Psoas muscle (tissue), 8 donors: Measurements from ENCODE around the gene CSF3. TPM values are rescaled to one million over a fixed set of nuclear protein-coding genes. Genes with fewer than 3 reads are reported as not detected.

Experiments
- ATAC-seq, 4 donors: fragments of 200-7000 bp; cut with Tn5 transposase; one replicate each; pipeline ENCODE4 v1.9.1; 2020; ENCODE audit warnings: moderate library complexity in 3 of 4, mild to moderate bottlenecking in 2 of 4
- DNase-seq, 2 donors: peaks; one replicate each; pipeline ENCODE4 v3.0.0-alpha.2; 2020
- H3K27ac ChIP-seq: fragments of 200-600 bp; one replicate; pipeline ENCODE4 v1.8.0; 2022
- H3K27me3 ChIP-seq, 3 donors: fragments of 200-600 bp in 1 of 3; one replicate each; pipeline versions ENCODE4 v1.6.1 to v1.8.0; 2013 to 2022; ENCODE audit warnings: low read length in 2 of 3, mild to moderate bottlenecking in 2 of 3, moderate library complexity in 1 of 3; ENCODE audit not compliant: insufficient read depth in 3 of 3
- H3K36me3 ChIP-seq, 2 donors: fragments of 200-600 bp in 1 of 2; one replicate each; pipeline versions ENCODE4 v1.6.1 to v1.8.0; 2013 to 2022; ENCODE audit warnings: low read depth in 1 of 2, mild to moderate bottlenecking in 1 of 2, moderate library complexity in 1 of 2; ENCODE audit not compliant: insufficient read depth in 1 of 2
- H3K4me1 ChIP-seq: fragments of 200-600 bp; one replicate; pipeline ENCODE4 v1.8.0; 2022
- H3K4me3 ChIP-seq: fragments of 200-600 bp; one replicate; pipeline ENCODE4 v1.8.0; 2022; ENCODE audit warnings: mild to moderate bottlenecking
- H3K9me3 ChIP-seq: fragments of 200-600 bp; one replicate; pipeline ENCODE4 v1.8.0; 2022
- WGBS, 3 donors: extraction: QIAGEN DNeasy Blood & Tissue Kit; methylation state at CpG; one replicate each; pipeline versions ENCODE4 v1.1.6 to v1.1.7; 2013; 5-methylcytosine and 5-hydroxymethylcytosine counted together
- intact Hi-C, 2 donors: fragments of 100-400 bp; cut with DNase I; formaldehyde crosslinking; loops; one replicate each; pipeline versions ENCODE4 v1.11.0 to v1.14.2; 2022
- polyA plus RNA-seq, 3 donors: library from polyadenylated mRNA; stranded (reverse); fragments of 200-250 nt; gene quantifications; one replicate each; pipeline ENCODE4 v1.2.3, GENCODE V29; 2013
- total RNA-seq, 4 donors: library from RNA; stranded (reverse); fragmentation: NEBNext Ultra II Directional in 2 of 4; extraction: Animal tissue kit (Norgen Biotek cat#: 25700) in 2 of 4; gene quantifications; one replicate each; pipeline versions ENCODE4 v1.2.1 to v1.2.4, GENCODE V29; 2021 to 2023
- TF ChIP-seq, protein P1 (sequence below): fragments of 200-600 bp; IDR thresholded peaks from one replicate; pipeline ENCODE4 v1.8.0; 2022; ENCODE audit warnings: antibody characterized with exemption
- donor health status: healthy with polysubstance abuse.
- donor health status: DM: no; HTN: no; CAD: no; lungs with moderate emphysema.
- donor health status: Bipolar disorder and iron deficiency.
- donor health status: healthy.
- donor health status: DM: yes; HTN: yes; CAD: no.
- donor health status: DM: no; HTN: no; CAD: no.
- donor health status: DM: no; HTN: no; CAD: no.
- donor health status: DM: yes; HTN: yes; CAD: no.

CSF3 gene
- total and polyA plus RNA-seq, 7 donors, result 0.30 to 46.2 (median 3.9) TPM

DNA sequence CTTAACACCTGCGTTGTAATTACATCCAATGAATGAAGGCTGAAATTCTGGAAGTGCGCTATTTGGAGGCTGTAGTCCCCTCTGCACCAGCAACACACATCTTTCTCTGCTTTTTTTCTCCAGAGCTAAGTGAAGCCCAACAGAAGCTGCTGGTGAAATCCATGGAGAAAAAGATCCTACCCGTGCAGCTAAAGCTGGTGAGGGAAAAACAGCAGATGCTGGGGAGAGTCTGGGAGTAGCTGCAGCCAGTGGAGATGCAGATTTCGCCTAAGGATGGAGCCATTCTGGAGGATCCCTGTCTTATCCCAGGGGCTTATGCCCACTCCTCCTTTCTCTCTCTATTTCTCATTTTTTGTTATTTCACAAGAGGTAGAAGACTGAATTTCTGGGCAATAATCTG lies 39.4 kb upstream of the CSF3 start:
- DNase-seq (no peak), ATAC-seq (no peak)
- TF ChIP-seq, protein P1, sequence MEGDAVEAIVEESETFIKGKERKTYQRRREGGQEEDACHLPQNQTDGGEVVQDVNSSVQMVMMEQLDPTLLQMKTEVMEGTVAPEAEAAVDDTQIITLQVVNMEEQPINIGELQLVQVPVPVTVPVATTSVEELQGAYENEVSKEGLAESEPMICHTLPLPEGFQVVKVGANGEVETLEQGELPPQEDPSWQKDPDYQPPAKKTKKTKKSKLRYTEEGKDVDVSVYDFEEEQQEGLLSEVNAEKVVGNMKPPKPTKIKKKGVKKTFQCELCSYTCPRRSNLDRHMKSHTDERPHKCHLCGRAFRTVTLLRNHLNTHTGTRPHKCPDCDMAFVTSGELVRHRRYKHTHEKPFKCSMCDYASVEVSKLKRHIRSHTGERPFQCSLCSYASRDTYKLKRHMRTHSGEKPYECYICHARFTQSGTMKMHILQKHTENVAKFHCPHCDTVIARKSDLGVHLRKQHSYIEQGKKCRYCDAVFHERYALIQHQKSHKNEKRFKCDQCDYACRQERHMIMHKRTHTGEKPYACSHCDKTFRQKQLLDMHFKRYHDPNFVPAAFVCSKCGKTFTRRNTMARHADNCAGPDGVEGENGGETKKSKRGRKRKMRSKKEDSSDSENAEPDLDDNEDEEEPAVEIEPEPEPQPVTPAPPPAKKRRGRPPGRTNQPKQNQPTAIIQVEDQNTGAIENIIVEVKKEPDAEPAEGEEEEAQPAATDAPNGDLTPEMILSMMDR, result no peak
- H3K27me3 ChIP-seq, result peaks cover 0 to 11% (median 2%) of the 10 kb centered on the region in 3 donors
- no peaks in the 10 kb centered on the region for H3K4me1 ChIP-seq
- H3K36me3 ChIP-seq, result no peaks in the 10 kb centered on the region
- no peaks in the 10 kb centered on the region for H3K9me3 ChIP-seq
- WGBS, 3 donors, result 54 to 57% (median 55%) methylated on average over 4 of the region's 4 CpGs
- no peak overlapping the region for H3K27ac ChIP-seq
- H3K4me3 ChIP-seq, result no peak overlapping the region
- intact Hi-C loops, result no loop called here

DNA sequence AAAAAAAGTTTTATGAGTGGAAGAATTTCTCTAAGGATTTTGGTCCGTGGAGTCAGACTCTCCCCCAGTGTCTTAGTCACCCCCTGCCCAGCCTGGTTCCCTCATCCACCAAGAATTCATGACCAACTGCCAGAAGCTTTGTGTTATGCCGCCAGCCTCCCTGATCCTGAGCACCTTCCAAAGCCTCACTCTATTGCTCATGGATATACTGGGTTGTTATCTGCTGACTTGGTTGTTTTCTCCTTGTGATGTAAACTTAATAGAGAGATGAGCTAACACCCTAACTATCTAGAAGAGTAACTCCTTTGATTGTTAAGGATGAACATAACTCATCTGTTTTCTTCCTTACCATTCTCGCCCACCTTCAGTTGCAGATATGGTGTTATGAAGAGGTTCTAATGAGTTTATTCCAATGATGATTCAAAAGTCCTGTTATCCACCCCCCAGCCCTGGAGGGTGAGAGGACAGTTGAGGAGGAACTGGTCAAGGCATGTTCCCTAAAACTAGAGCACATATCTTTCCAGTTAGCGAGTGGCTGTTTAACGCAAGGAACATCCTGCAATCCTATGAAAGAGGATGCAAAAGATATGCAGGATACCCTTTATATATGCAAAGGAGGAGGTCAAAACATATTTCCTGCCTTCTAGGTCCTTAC lies 36.1 kb upstream of the CSF3 start:
- Histone ChIP-seq H3K9me3 (no peaks in the 10 kb centered on the region), H3K4me1 (peaks cover 17% of the 10 kb centered on the region), H3K36me3 (peaks cover 0 to 11% of the 10 kb centered on the region in 2 donors), H3K4me3 (no peak overlapping the region), H3K27me3 (peaks cover 0 to 3% (median 2%) of the 10 kb centered on the region in 3 donors), H3K27ac (no peak overlapping the region)
- WGBS, 3 donors, result 68 to 82% (median 74%) methylated on average over 5 of the region's 5 CpGs
- intact Hi-C loops, result loop anchor here (1.0 to 2.0 kb wide), 2 partner anchors 16 to 20 kb away; partner anchors contain the start of gene GSDMA (in 1 of the 2)
- TF ChIP-seq, protein P1, result no peak
- DNase-seq, result no peak
- no peak for ATAC-seq

- Histone ChIP-seq H3K4me3 (peak overlapping the region; percentile 77), H3K27me3 (peaks cover 0 to 3% (median 2%) of the 10 kb centered on the region in 3 donors), H3K27ac (peak overlapping the region; percentile 90), H3K36me3 (peaks cover 0 to 19% of the 10 kb centered on the region in 2 donors), H3K4me1 (peaks cover 17% of the 10 kb centered on the region), H3K9me3 (no peaks in the 10 kb centered on the region)
- TF ChIP-seq, protein P1, result no peak
- WGBS, 3 donors, result 1% methylated on average over 10 of the region's 10 CpGs
- intact Hi-C loops, result loop anchor here (1.0 to 2.0 kb wide), 2 partner anchors 17 to 21 kb away; partner anchors contain the start of gene GSDMA (in 1 of the 2)
- ATAC-seq (peak; percentile 6 to 26 (median 10)), DNase-seq (no peak)
Measured at GRCh38 chr17:39979893-39980350, 35.3 kb upstream of the CSF3 start.

DNA sequence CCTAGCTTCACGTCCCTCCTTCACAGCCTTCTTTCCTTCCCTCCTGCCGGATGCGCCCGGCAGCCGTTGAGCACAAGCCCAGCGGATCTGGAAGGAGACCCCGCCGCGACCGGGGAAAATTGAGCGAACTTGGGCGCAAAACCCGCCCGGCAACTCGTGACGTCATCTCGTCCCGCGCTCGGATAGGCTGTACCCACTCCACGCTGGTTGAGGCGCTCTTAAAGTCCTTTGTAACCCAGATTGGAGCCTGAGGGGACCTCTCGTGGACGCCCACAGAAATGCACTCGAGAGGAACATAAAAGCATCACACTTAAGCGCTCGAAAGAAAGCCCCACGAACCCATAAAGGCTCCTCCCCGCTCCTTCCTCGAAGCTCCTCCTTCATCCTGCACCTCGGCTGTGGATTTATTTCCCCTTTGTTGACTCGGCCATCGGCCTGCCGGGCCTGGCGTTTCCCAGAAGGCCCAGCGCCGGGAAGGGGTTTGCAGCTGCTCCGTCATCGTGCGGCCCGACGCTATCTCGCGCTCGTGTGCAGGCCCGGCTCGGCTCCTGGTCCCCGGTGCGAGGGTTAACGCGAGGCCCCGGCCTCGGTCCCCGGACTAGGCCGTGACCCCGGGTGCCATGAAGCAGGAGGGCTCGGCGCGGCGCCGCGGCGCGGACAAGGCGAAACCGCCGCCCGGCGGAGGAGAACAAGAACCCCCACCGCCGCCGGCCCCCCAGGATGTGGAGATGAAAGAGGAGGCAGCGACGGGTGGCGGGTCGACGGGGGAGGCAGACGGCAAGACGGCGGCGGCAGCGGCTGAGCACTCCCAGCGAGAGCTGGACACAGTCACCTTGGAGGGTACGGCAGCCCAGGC lies 34.7 kb upstream of the CSF3 start, which contains the start of gene PSMD3:
Gene PSMD3, plus strand, starts transcription at position 457 of the 856 bp plus-strand sequence. Its CDS starts 164 bp downstream, at position 621.
- intact Hi-C loops, result no loop called here
- peak within 1 kb of the TSS; percentile 90 for H3K27ac ChIP-seq
- DNase-seq (peak; percentile 98), ATAC-seq (peak; percentile 93 to 95 (median 94))
- H3K9me3 ChIP-seq, result no peaks in the 10 kb centered on the region
- H3K4me1 ChIP-seq, result peaks cover 17% of the 10 kb centered on the region
- TF ChIP-seq, protein P1, result peak; percentile 74
- peak within 1 kb of the TSS; percentile 77 for H3K4me3 ChIP-seq
- H3K36me3 ChIP-seq, result peaks cover 0 to 26% of the 10 kb centered on the region in 2 donors
- peaks cover 0 to 3% (median 2%) of the 10 kb centered on the region in 3 donors for H3K27me3 ChIP-seq
- 0 to 1% (median 0%) methylated on average over 66 to 84 of the region's 84 CpGs for WGBS, 3 donors
